Cardiac fibroblast (primary cell): ENCODE results near the gene CHST15.

Source experiments
- DNase-seq, 2 donors: peaks; one replicate each; pipeline versions ENCODE4 v3.0.0 to v3.0.0-alpha.2; 2010; ENCODE audit warnings: low read depth in 2 of 2
- H3K4me3 ChIP-seq, 2 donors: replicated peaks in 1 of 2; 1 replicate in 1 of 2; 2 replicates in 1 of 2; pipeline ENCODE4 v1.5.1; 2011; ENCODE audit warnings: low read depth in 2 of 2, low read length in 2 of 2, mild to moderate bottlenecking in 2 of 2, moderate library complexity in 1 of 2
- CTCF ChIP-seq: IDR thresholded peaks from one replicate; pipeline ENCODE4 v1.5.1; 2011; ENCODE audit warnings: low read depth, mild to moderate bottlenecking, low read length, inconsistent platforms

CHST15 gene

GRCh38 chr10:124124123-124124768, 30.8 kb upstream of the CHST15 start:
- DNase-seq, result no peak
- H3K4me3 ChIP-seq, result no peak overlapping the region
- TF ChIP-seq CTCF, result no peak

DNA sequence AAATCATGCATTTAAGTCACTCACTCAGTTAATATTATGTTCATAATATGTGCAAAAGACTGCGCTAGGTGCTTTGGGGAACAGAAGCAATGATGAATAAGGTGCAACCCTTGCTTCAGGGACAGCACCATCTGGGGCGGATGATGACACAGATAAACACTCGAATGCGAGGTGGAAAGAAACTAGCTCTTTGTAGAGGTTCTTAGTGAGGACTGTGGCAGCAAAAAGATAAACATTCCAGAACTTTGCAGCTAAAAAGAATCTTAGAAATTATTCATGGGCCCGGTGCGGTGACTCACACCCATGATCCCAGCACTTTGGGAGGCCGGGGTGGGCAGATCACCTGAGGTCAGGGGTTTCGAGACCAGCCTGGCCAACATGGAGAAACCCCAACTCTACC, 29.8 kb upstream of the CHST15 start:
- no peak for DNase-seq
- no peak overlapping the region for H3K4me3 ChIP-seq
- no peak for TF ChIP-seq CTCF

DNA sequence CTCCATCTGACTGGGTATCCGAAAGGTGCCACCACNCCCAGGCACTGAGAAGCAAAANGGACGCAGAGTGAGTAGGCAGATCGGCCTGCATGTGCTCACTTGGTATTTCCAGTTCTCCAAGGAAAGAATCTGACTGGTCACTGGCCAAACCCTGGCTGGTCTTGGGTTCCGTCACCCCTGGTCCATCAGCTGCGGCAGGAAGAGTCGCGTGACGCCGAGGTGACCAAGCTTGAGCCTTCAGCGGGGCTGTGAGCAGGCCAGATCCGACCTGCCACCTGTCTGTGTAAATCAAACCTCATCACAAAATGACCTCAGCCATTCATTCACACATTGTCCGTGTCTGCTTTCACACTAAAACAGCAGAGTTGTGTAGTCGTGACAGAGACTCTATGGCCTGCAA, 28.8 kb upstream of the CHST15 start:
- no peak overlapping the region for H3K4me3 ChIP-seq
- DNase-seq, result no peak
- no peak for TF ChIP-seq CTCF

- DNase-seq, result no peak
- no peak overlapping the region for H3K4me3 ChIP-seq
- no peak for TF ChIP-seq CTCF
Observed at GRCh38 chr10:124120410-124121061, 27.1 kb upstream of the CHST15 start.

- no peak overlapping the region for H3K4me3 ChIP-seq
- DNase-seq, result peak in 1 of 2 donors; percentile 59
- TF ChIP-seq CTCF, result no peak
Observed at GRCh38 chr10:124119946-124120345, 26.5 kb upstream of the CHST15 start.

DNA sequence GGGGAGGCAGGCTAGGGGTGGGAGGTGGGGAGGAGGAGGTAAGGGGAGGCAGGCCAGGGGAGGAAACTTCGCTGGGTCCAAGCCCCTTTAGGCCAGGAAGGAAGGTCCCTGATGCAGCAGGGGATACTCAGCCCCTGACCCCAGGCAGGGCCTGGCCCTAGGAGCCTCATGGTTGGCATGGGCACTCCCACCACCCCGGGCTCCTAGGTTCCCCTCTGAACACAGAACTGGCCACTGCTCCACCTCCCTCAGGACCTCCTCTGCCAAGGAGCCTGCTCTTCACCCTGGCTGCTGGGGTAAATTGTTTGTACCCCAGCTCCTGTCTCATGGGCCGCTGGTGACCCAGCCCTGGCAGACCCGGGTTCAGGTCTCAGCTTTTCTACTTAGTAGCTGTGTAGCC, 25.8 kb upstream of the CHST15 start:
- DNase-seq, result no peak
- TF ChIP-seq CTCF, result no peak
- H3K4me3 ChIP-seq, result no peak overlapping the region
